Type B pancreatic cell (in vitro differentiated cells): ENCODE measurements around the gene PCDHGA5. TPM values are rescaled to one million over a fixed set of nuclear protein-coding genes. Genes with fewer than 3 reads are reported as not detected.
A peak's percentile ranks its signal among the peaks of the same experiment; 100 is the strongest.
"Not testable (repeated sequence)": the region's sequence is repeated elsewhere in the genome, so short reads cannot be mapped to it uniquely, and the experiment has no call there.

ENCODE experiments used
- DNase-seq: peaks from one replicate; pipeline ENCODE4 v3.0.0; 2021; ENCODE audit warnings: mixed read lengths; ENCODE audit not compliant: unreplicated experiment; ENCODE audit errors: extremely low spot score
- H3K27ac Mint-ChIP-seq: 2 replicates; pipeline ENCODE4 v1.8.0; 2021; ENCODE audit warnings: mild to moderate bottlenecking, mixed read lengths
- H3K27me3 Mint-ChIP-seq: 2 replicates; pipeline ENCODE4 v1.8.0; 2021; ENCODE audit warnings: mixed read lengths
- H3K36me3 Mint-ChIP-seq: 2 replicates; pipeline ENCODE4 v1.8.0; 2021; ENCODE audit warnings: mixed read lengths
- H3K4me1 Mint-ChIP-seq: one replicate; pipeline ENCODE4 v1.8.0; 2021; ENCODE audit warnings: mixed read lengths; ENCODE audit not compliant: unreplicated experiment
- H3K4me3 Mint-ChIP-seq: 2 replicates; pipeline ENCODE4 v1.8.0; 2021; ENCODE audit warnings: mild to moderate bottlenecking, mixed read lengths
- H3K9me3 Mint-ChIP-seq: 2 replicates; pipeline ENCODE4 v1.8.0; 2021; ENCODE audit warnings: mixed read lengths
- total RNA-seq: library from RNA; stranded (reverse); gene quantifications from 2 replicates; pipeline ENCODE4 v1.2.1, GENCODE V29; 2021; ENCODE audit warnings: low replicate concordance
- TF ChIP-seq, protein P1 (sequence below): fragments of 200-600 bp; sonication (generic); conservative IDR thresholded peaks from 2 replicates; pipeline ENCODE4 v1.5.0; 2021; ENCODE audit warnings: antibody characterized with exemption, mild to moderate bottlenecking

PCDHGA5 gene
- total RNA-seq, 1 donor from 2014 or later: 0.39 TPM

DNA sequence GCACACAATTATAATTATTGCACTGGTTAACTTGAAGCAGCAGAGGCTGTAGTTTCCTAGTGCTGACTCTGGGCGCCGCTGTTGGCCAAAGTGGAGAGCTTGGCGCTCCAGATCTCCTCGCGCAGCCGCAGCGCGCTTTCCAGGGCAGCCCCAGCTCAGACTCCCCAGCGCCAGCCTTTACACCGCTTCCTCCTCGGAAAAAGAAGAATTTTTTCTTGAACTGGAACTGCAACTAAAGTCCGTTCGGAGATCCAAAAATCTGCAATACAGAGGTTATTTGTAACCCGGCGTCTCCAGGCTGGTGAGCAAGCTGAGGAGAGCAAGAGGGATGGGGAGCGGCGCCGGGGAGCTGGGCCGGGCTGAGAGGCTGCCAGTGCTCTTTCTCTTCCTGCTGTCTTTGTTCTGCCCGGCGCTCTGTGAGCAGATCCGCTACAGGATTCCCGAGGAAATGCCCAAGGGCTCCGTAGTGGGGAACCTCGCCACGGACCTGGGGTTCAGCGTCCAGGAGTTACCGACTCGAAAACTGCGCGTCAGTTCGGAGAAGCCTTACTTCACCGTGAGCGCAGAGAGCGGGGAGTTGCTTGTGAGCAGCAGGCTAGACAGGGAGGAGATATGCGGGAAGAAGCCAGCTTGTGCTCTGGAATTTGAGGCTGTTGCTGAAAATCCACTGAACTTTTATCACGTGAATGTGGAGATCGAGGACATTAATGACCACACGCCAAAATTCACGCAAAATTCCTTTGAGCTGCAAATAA is 23.8 kb downstream of the PCDHGA5 start, which contains the start of gene PCDHGB4:
Gene PCDHGB4 (plus strand): TSS at position 142 of the 755 bp plus-strand sequence. CDS start 187 bp downstream, at position 329.
- H3K27ac Mint-ChIP-seq, H3K9me3 Mint-ChIP-seq, H3K4me1 Mint-ChIP-seq, H3K27me3 Mint-ChIP-seq: not testable (repeated sequence)
- DNase-seq: peak; percentile 67
- TF ChIP-seq, protein P1, sequence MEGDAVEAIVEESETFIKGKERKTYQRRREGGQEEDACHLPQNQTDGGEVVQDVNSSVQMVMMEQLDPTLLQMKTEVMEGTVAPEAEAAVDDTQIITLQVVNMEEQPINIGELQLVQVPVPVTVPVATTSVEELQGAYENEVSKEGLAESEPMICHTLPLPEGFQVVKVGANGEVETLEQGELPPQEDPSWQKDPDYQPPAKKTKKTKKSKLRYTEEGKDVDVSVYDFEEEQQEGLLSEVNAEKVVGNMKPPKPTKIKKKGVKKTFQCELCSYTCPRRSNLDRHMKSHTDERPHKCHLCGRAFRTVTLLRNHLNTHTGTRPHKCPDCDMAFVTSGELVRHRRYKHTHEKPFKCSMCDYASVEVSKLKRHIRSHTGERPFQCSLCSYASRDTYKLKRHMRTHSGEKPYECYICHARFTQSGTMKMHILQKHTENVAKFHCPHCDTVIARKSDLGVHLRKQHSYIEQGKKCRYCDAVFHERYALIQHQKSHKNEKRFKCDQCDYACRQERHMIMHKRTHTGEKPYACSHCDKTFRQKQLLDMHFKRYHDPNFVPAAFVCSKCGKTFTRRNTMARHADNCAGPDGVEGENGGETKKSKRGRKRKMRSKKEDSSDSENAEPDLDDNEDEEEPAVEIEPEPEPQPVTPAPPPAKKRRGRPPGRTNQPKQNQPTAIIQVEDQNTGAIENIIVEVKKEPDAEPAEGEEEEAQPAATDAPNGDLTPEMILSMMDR: peak; percentile 67
- Mint-ChIP-seq H3K4me3 (peak within 1 kb of the TSS; percentile 85), H3K36me3 (peaks cover 16% of the 10 kb centered on the region)

DNA sequence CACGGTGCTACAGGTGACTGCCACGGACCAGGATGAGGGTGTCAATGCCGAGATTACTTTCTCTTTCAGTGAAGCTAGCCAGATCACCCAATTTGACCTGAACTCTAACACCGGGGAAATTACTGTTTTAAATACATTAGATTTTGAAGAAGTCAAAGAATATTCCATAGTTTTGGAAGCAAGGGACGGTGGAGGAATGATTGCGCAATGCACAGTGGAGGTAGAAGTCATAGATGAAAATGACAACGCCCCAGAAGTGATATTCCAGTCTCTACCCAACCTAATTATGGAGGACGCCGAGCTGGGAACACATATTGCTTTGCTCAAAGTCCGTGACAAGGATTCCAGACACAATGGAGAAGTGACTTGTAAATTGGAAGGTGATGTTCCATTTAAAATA is 24.7 kb downstream of the PCDHGA5 start:
- Mint-ChIP-seq H3K27ac (no peak overlapping the region), H3K36me3 (peaks cover 16% of the 10 kb centered on the region), H3K4me1 (no peaks in the 10 kb centered on the region), H3K9me3 (peaks cover 6% of the 10 kb centered on the region), H3K4me3 (peak overlapping the region; percentile 68), H3K27me3 (no peaks in the 10 kb centered on the region)
- no peak for DNase-seq
- TF ChIP-seq, protein P1: no peak

DNA sequence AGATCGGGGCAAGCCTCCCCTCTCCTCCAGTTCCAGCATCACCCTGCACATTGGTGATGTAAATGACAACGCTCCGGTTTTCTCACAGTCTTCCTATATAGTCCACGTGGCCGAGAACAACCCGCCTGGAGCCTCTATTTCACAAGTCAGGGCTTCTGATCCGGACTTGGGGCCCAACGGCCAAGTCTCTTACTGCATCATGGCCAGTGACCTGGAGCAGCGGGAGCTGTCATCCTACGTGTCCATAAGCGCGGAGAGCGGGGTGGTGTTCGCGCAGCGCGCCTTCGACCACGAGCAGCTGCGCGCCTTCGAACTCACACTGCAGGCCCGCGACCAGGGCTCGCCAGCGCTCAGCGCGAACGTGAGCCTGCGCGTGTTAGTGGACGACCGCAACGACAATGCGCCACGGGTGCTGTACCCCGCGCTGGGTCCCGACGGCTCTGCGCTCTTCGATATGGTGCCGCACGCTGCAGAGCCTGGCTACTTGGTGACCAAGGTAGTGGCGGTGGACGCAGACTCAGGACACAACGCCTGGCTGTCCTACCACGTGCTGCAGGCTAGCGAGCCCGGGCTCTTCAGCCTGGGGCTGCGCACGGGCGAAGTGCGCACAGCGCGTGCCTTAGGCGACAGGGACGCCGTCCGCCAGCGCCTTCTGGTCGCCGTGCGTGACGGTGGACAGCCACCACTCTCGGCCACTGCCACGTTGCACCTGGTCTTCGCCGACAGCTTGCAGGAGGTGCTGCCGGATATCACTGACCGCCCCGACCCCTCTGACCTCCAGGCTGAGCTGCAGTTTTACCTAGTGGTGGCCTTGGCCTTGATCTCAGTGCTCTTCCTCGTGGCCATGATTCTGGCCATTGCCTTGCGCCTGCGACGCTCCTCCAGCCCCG is 25.4 kb downstream of the PCDHGA5 start:
- H3K4me3 Mint-ChIP-seq: no peak overlapping the region
- H3K4me1 Mint-ChIP-seq: no peaks in the 10 kb centered on the region
- TF ChIP-seq, protein P1: no peak
- H3K27me3 Mint-ChIP-seq: no peaks in the 10 kb centered on the region
- peak; percentile 55 for DNase-seq
- peak overlapping the region; percentile 4 for H3K27ac Mint-ChIP-seq
- peaks cover 20% of the 10 kb centered on the region for H3K36me3 Mint-ChIP-seq
- H3K9me3 Mint-ChIP-seq: peaks cover 10% of the 10 kb centered on the region

DNA sequence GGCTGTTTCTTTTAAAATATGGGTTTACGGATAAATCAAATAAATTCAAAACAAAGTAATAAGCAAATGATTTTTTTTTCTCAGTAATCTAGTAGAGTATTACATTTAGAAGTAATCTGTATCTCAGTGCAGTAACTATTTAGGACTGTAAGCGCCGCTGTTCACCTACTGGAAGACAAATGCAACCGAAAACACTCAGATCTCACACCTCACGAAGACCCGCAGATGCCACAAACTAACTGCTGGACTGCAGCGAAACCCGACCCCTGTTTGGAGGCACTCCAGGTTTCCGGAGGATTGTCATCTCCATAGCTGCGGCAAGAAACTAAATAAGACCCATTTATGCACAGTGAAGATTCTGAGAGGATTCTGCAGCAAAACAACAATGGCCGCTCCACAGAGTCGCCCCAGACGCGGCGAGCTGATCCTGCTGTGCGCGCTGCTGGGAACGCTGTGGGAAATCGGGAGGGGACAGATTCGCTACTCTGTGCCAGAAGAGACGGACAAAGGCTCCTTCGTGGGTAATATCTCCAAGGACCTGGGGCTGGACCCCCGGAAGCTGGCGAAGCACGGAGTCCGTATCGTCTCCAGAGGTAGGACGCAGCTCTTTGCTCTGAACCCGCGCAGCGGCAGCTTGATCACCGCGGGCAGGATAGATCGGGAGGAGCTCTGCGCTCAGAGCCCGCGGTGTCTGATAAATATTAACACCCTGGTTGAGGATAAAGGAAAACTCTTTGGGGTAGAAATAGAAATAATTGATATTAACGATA is 28.7 kb downstream of the PCDHGA5 start, which contains the start of gene PCDHGA8:
Gene PCDHGA8 (plus strand): TSS at position 205 of the 770 bp plus-strand sequence. CDS start 181 bp downstream, at position 386.
- Mint-ChIP-seq H3K4me1 (no peaks in the 10 kb centered on the region), H3K36me3 (peaks cover 22% of the 10 kb centered on the region), H3K27ac (no peak within 1 kb of the TSS), H3K4me3 (no peak within 1 kb of the TSS), H3K9me3 (peaks cover 14% of the 10 kb centered on the region), H3K27me3 (no peaks in the 10 kb centered on the region)
- no peak for DNase-seq
- TF ChIP-seq, protein P1: no peak

DNA sequence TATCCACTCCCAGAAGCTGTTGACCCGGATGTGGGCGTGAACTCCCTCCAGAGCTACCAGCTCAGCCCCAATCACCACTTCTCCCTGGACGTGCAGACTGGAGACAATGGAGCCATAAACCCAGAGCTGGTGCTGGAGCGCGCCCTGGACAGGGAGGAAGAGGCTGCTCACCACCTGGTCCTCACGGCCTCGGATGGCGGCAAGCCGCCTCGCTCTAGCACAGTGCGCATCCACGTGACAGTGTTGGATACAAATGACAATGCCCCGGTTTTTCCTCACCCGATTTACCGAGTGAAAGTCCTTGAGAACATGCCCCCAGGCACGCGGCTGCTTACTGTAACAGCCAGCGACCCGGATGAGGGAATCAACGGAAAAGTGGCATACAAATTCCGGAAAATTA is 29.3 kb downstream of the PCDHGA5 start:
- Mint-ChIP-seq H3K9me3 (peaks cover 14% of the 10 kb centered on the region), H3K27ac (no peak overlapping the region), H3K4me3 (no peak overlapping the region), H3K27me3 (no peaks in the 10 kb centered on the region), H3K4me1 (no peaks in the 10 kb centered on the region), H3K36me3 (peaks cover 22% of the 10 kb centered on the region)
- DNase-seq: no peak
- TF ChIP-seq, protein P1: no peak

DNA sequence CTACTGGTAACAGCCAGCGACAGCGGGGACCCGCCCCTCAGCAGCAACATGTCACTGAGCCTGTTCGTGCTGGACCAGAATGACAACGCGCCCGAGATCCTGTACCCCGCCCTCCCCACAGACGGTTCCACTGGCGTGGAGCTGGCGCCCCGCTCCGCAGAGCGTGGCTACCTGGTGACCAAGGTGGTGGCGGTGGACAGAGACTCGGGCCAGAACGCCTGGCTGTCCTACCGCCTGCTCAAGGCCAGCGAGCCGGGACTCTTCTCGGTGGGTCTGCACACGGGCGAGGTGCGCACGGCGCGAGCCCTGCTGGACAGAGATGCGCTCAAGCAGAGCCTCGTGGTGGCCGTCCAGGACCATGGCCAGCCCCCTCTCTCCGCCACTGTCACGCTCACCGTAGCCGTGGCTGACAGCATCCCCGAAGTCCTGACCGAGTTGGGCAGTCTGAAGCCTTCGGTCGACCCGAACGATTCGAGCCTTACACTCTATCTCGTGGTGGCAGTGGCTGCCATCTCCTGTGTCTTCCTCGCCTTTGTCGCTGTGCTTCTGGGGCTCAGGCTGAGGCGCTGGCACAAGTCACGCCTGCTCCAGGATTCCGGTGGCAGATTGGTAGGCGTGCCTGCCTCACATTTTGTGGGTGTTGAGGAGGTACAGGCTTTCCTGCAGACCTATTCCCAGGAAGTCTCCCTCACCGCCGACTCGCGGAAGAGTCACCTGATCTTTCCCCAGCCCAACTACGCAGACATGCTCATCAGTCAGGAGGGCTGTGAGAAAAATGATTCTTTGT is 30.6 kb downstream of the PCDHGA5 start:
- H3K27me3 Mint-ChIP-seq, DNase-seq, H3K27ac Mint-ChIP-seq, H3K4me3 Mint-ChIP-seq, H3K4me1 Mint-ChIP-seq: not testable (repeated sequence)
- H3K9me3 Mint-ChIP-seq: peaks cover 14% of the 10 kb centered on the region
- peaks cover 15% of the 10 kb centered on the region for H3K36me3 Mint-ChIP-seq
